LNCaP clone FGC (cell line): ENCODE measurements around the gene MAPK8IP1.

Experiments used
- DNase-seq: peaks from one replicate; pipeline ENCODE4 v3.0.0-alpha.2; 2011; ENCODE audit warnings: low read depth
- H3K4me3 ChIP-seq: 2 replicates; pipeline ENCODE4 v1.5.1; 2011; ENCODE audit warnings: mild to moderate bottlenecking, low read depth, low read length, control low read depth
- TF ChIP-seq, protein P1 (sequence below): IDR thresholded peaks from 2 replicates; pipeline ENCODE4 v1.5.1; 2012; ENCODE audit warnings: mild to moderate bottlenecking; ENCODE audit not compliant: control insufficient read depth, insufficient read depth; ENCODE audit errors: extremely low read depth

MAPK8IP1 gene

DNA sequence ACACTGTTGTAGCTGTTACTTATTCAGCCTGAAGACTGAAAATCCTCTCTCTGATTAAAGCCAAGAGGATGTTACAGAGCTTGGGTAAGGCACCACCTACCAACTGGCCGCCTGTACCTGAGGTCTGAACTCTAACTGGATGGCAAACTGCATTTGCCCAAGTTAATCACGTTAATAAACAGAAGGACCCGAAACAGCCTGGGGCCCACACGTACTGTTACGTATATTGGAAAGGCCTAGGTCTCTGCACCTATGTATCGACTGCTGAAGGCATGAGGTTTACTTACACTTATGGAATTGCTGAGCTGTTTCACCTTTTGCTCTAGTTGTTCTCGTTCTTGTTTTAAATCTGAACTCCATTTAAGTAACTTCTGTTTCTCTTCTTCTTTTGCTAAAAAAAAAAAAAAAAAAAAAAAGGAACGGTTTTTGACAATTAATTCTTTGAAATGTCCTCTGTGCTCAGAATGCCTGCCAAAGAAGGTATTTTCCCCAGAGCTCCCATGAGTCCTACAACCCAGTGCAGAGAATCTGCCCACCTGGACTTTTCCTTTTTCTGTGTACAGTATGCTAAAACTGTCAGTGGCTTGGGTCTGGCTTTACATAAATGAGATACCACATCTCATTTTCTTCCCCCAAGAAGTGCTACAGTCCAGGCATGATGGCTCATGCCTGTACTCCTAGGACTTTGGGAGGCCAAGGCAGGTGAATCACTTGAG is 50.1 kb downstream of the MAPK8IP1 start:
- H3K4me3 ChIP-seq: no peak overlapping the region
- no peak for DNase-seq
- TF ChIP-seq, protein P1, sequence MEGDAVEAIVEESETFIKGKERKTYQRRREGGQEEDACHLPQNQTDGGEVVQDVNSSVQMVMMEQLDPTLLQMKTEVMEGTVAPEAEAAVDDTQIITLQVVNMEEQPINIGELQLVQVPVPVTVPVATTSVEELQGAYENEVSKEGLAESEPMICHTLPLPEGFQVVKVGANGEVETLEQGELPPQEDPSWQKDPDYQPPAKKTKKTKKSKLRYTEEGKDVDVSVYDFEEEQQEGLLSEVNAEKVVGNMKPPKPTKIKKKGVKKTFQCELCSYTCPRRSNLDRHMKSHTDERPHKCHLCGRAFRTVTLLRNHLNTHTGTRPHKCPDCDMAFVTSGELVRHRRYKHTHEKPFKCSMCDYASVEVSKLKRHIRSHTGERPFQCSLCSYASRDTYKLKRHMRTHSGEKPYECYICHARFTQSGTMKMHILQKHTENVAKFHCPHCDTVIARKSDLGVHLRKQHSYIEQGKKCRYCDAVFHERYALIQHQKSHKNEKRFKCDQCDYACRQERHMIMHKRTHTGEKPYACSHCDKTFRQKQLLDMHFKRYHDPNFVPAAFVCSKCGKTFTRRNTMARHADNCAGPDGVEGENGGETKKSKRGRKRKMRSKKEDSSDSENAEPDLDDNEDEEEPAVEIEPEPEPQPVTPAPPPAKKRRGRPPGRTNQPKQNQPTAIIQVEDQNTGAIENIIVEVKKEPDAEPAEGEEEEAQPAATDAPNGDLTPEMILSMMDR: no peak

DNA sequence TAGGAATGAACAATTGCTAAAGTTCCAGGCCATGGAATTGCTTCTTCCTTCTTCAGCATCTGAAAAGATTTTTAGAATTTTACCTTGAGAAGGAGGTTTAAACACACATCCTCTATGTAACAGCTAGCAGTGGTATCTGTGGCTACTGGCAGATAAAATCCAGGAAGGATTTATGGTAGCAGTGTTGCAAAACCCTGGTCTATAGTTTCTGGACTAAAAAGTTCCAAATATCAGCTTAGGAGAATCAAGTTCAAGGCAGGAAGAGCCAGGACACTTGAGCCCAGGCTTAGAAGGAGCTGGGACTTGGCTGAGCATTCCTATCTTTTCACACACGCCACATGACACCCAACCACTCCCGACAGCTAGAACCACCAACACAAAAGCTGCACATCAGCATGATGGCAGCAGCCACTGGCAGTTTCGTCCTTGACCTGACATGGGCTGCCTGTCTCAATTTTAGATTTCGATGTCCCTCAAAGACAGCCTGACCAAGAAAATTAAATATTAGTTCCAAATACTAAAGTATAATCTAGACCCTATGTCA is 51.1 kb downstream of the MAPK8IP1 start:
- TF ChIP-seq, protein P1: no peak

DNA sequence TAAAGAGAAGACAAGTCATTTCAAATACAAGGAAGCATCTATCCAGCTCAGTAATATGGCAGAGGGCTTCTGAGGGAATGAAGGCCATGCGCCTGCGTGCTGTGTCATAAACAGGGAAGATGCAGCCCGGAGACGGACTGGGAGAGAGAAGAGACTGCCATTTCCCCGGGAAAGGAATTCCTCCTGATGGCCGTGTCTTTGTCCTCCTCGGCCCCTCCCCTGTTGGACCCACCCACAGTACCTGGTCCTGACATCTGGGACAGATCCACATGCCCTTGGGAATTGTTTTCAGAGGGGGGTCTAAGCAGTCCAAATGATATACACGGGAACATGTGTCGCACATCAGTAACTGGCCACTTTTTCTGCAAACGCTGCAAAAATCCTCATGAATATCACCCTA is 52.5 kb downstream of the MAPK8IP1 start:
- no peak overlapping the region for H3K4me3 ChIP-seq
- DNase-seq: no peak
- TF ChIP-seq, protein P1: no peak

More for the DNA sequence above, 51.1 kb downstream of the MAPK8IP1 start:
- DNase-seq: no peak
- H3K4me3 ChIP-seq: no peak overlapping the region

DNA sequence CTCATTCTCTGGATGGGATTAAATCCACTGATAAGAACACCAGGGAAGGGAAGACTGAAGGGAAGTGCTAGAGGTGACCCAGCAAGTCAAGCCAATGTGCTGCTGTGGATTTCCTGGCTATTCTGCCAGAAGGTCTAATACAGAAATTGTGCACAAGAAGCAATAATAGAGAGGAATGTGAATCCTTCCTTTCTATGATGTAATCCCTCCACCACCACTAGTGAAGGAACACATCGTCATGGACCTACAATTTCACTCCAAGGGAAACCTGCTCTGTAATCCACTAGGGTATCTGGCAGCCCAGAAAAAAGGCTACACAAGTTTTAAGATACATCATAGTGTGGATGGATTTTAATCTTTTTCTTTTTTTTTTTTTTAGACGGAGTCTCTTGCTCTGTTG is 54.4 kb downstream of the MAPK8IP1 start:
- H3K4me3 ChIP-seq: no peak overlapping the region
- TF ChIP-seq, protein P1: no peak
- no peak for DNase-seq

DNA sequence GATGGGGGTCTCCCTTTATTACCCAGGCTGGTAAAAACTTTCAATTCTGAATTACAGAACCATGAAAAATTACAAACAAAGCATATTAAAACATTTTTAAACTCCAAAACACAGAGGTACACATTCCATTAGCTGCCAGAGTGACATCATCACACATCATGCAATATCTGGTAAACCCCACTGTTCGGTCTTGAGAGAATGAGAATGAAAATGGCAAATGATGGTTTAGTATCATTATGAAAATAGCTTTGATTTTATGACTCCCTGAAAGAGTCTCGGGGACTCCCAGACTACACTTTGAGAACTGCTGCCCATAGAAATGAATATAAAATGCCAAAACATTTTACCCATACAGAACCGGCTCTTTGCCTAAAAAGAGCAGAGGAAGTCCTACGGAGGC is 55.8 kb downstream of the MAPK8IP1 start:
- no peak for DNase-seq
- TF ChIP-seq, protein P1: no peak
- H3K4me3 ChIP-seq: no peak overlapping the region

DNA sequence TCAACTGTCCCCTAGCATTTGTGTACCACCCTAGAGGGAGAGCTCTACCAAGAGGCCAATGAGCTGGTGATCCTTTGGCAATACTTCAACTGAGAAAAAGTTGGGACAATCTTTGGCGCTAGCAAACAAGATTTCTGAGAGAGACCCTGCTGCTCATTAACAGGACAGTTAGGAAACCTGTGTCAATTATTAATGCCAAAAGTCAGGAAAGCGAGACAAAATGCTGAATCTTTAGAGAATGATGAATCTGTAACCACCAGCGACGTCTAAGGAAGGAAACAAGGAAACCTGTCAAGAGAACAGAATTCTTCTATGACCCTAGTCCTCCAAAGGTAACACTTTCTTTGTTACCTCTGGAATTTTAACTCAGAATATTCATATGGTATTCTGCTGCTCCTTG is 56.9 kb downstream of the MAPK8IP1 start:
- DNase-seq: no peak
- TF ChIP-seq, protein P1: no peak
- no peak overlapping the region for H3K4me3 ChIP-seq
